Measurements from ENCODE around the gene KRTAP5-8.
"Not testable (repeated sequence)": the region's sequence is repeated elsewhere in the genome, so short reads cannot be mapped to it uniquely, and the experiment has no call there.

The KRTAP5-8 gene

GRCh38 chr11:71507102-71507501 is 30.7 kb upstream of the KRTAP5-8 start:
- no peak for DNase-seq (ENCODE audit: low read depth in 3 of 3)

- no peak for DNase-seq (ENCODE audit: low read depth in 3 of 3)
Observed at GRCh38 chr11:71518506-71519471, 19.0 kb upstream of the KRTAP5-8 start.

- DNase-seq (ENCODE audit: low read depth in 3 of 3), result no peak
Observed at GRCh38 chr11:71519546-71519945, 18.3 kb upstream of the KRTAP5-8 start.

GRCh38 chr11:71525188-71525937 is 12.5 kb upstream of the KRTAP5-8 start:
- no peak for DNase-seq (ENCODE audit: low read depth in 3 of 3)

GRCh38 chr11:71525938-71526495 is 11.8 kb upstream of the KRTAP5-8 start:
- no peak for DNase-seq (ENCODE audit: low read depth in 3 of 3)

- DNase-seq (ENCODE audit: low read depth in 3 of 3), result not testable (repeated sequence)
Observed at GRCh38 chr11:71526796-71527575, 10.8 kb upstream of the KRTAP5-8 start, which contains the start of gene KRTAP5-7. Gene KRTAP5-7 (plus strand): TSS chr11:71527267. CDS start chr11:71527301, 34 bp downstream.

- no peak for DNase-seq (ENCODE audit: low read depth in 3 of 3)
Observed at GRCh38 chr11:71527576-71528210, 10.1 kb upstream of the KRTAP5-8 start.

GRCh38 chr11:71530602-71531001 is 7.2 kb upstream of the KRTAP5-8 start:
- no peak for DNase-seq (ENCODE audit: low read depth in 3 of 3)

GRCh38 chr11:71532036-71532610 is 5.7 kb upstream of the KRTAP5-8 start:
- no peak for DNase-seq (ENCODE audit: low read depth in 3 of 3)

GRCh38 chr11:71534711-71535608 is 2.9 kb upstream of the KRTAP5-8 start:
- not testable (repeated sequence) for DNase-seq (ENCODE audit: low read depth in 3 of 3)

GRCh38 chr11:71535825-71536224 is 2.0 kb upstream of the KRTAP5-8 start:
- no peak for DNase-seq (ENCODE audit: low read depth in 3 of 3)

GRCh38 chr11:71537537-71537936 is 288 bp upstream of the KRTAP5-8 start:
- no peak for DNase-seq (ENCODE audit: low read depth in 3 of 3)

GRCh38 chr11:71538666-71538990 is 803 bp downstream of the KRTAP5-8 start:
- no peak for DNase-seq (ENCODE audit: low read depth in 3 of 3)

- DNase-seq (ENCODE audit: low read depth in 3 of 3), result no peak
Observed at GRCh38 chr11:71539017-71539416, 1.2 kb downstream of the KRTAP5-8 start.

- DNase-seq (ENCODE audit: low read depth in 3 of 3), result not testable (repeated sequence)
Observed at GRCh38 chr11:71539971-71540370, 2.1 kb downstream of the KRTAP5-8 start.

GRCh38 chr11:71540521-71541304 is 2.9 kb downstream of the KRTAP5-8 start:
- not testable (repeated sequence) for DNase-seq (ENCODE audit: low read depth in 3 of 3)

- no peak for DNase-seq (ENCODE audit: low read depth in 3 of 3)
Observed at GRCh38 chr11:71542382-71542781, 4.6 kb downstream of the KRTAP5-8 start.

GRCh38 chr11:71542879-71543777 is 5.3 kb downstream of the KRTAP5-8 start:
- no peak for DNase-seq (ENCODE audit: low read depth in 3 of 3)

Data from stimulated activated CD4-positive, alpha-beta T cell treated with anti-CD3 and anti-CD28 coated beads, TNF-alpha, amount 100 ng/mL, for 4 hours (primary cell).